Measurements from ENCODE around the gene MKLN1. TPM values are rescaled to one million over a fixed set of nuclear protein-coding genes. Genes with fewer than 3 reads are reported as not detected.
"Not testable (repeated sequence)": the region's sequence is repeated elsewhere in the genome, so short reads cannot be mapped to it uniquely, and the experiment has no call there.

Gene MKLN1
- total RNA-seq: 15.6 and 20.2 TPM in 2 replicates

DNA sequence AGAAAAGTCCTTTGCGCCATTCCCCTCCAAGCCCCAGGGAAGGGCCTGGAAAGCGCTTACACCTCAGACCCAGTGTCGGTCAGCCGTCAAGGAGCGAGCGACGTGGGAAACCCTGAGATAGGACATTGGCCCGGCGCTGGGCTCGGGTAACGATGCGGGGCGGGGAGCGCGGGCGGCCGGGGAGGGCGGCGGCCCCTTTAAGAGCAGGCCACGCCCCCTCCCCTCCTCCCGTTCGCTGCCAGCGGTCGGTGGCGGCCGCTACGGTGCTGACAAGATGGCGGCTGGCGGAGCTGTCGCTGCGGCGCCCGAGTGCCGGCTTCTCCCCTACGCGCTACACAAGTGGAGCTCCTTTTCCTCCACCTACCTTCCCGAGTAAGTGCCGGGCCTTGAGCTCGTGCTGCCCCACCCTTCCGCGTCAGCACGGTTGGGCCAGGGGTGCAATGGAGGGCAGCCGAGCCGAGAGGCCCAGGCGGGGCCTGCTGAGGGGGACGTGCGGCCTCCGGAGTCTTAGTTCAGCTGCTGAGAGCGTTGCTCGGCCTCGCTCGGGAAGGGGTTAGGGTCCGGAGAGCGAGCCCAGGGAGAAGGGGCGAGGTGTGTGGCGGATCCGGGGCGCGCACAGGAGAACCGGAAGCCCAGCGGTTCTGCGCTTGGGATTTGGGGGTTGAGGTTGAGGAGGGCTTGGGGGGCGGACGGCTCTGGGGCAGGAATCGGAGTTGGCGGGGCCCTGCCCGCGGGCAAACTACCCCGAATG, at the start of gene MKLN1:
Gene MKLN1 (plus strand): TSS at position 251 of the 751 bp plus-strand sequence. CDS start 24 bp downstream, at position 275.
- DNase-seq (ENCODE audit: extremely low read depth, low read depth, low spot score): peak; percentile 22

DNA sequence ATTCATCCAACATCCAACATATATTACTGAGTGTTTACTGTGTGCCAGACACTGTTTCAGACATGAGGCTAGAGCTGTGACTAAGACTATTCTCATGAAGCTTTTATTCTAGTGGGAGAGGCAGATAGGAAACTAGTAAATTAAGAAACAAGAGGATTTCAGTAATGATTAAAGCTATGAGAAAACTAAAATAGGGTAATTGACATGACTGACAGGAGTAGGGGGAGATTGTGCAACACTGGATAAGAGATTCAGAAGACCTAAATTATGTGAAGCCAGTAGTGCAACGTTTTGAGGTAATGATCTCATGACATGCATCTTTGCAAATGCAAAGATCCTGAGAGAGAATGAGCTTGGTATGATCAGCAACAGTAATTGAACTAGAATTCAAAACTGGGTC, 48.6 kb upstream of the MKLN1 start:
- no peak for DNase-seq (ENCODE audit: extremely low read depth, low read depth, low spot score)

DNA sequence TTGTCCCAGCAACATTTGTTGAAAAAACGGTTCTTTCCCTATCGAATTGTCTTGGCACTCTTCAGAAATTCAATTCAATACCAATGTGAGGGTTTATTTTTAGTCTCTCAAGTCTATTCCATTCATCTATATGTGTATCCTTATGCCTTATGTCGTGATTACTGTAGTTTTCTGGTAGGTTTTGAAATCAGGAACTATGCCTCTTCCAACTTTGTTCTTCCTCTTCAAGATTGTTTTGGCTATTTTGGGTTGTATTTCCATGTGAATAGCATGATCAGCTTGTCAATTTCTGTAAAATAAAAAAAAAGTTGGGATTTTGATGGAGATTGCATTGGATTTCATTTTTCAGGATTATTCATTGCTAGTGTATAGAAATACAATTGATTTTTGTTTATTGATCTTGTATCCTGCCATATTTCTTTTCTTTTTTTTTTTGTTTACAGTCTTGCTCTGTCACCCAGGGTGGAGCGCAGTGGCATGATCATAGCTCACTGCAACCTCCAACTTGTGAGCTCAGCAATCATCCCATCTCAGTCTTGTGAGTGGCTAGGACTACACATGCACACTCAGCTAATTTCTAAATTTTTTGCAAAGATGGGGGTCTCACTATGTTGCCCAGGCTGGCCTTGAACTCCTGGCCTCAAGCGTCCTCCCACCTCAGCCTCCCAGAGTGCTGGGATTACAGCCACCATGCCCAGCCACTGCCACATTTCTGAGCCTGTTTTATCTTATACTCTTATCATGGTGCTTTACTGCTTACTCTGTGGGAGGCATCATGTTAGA, 46.2 kb upstream of the MKLN1 start:
- no peak for DNase-seq (ENCODE audit: extremely low read depth, low read depth, low spot score)

DNA sequence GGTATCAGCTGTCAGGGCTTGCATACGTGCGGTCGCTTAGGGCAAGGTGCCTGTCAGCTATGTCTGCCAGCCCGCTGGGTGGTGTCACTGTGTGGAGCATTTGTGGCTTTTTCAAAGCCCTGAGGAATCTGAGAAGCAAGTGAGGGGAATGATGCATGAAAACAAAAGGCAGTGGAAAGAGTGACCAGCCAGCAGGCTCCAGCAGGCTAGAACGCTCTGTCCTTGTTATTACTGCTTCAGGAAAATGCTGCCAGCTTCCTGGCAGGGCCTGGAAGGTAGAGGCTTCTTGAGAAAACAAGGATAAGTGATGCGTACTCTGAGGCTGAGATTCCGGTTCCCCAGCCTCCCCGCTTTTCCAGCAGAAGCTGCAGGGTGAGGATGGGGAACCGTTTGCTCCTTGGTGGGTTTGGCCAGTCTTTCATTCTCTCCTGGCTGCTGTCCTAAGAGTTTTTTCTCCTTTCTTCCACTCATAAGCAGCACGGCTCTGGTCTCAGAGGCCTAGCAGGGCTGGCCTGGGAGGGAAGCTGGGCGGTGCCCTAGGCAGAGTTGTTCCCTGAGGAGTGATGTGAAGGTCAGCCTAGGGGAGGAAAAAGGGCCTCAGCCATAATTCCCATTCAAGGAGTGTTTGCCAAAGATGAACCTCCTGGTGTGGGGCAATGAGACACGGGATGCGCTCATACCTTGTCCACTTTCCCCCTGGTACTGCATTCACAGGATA, 42.8 kb upstream of the MKLN1 start:
- no peak for DNase-seq (ENCODE audit: extremely low read depth, low read depth, low spot score)

DNA sequence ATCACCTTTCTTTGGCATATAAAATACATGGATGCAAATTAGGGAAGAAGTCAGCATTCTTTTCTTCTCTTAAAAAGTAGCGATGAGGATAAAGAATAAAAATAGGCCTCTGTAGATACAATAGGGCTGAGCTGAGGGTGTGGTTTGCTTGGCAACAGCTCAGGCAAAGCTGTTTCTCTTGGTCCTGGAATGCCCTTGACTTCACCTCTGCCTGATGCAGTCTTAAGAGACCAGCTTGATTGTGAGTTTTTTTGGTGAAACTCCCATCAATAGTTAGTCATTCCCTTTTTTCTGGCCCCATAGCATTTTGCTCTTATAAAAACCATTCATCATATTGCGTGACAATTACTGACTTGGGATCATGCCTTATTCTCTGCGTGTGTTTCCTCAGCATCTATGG, 42.1 kb upstream of the MKLN1 start:
- no peak for DNase-seq (ENCODE audit: extremely low read depth, low read depth, low spot score)

DNA sequence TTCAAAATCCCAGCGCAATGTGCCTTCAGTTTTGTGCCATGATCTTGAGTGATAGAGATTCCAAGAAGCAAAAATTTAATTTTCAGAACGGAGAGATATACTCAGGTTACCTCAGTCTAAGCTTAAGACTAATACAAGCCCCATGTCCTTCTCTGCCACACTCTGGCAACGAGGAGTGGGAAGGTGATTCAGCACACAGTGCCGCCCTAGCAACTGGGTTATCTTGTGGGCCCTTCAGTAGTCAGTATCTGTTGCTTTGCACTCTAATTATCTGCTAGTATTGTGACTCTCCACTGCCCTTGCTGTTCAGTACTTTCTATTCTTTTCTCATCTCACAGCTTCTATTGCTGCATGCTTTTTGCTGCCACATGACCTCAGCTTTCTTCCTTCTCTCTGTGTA, 39.2 kb upstream of the MKLN1 start:
- no peak for DNase-seq (ENCODE audit: extremely low read depth, low read depth, low spot score)

DNA sequence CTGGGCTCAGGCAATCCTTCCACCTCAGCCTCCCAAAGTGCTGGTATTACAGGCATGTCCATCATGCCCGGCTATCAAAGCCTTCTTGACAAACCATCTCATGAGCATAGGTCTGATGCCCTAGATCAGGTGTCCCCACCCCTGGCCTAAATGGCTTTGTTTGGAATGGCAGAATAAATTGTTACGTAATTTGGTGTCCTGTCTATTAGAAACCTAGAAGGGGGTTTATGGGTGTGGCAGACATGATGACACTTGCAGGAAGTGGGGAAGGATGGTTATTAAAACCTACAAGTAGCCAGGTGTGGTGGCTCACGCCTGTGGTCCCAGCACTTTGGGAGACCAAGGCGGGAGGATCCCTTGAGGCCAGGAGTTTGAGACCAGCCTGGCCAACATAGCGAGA, 38.6 kb upstream of the MKLN1 start:
- DNase-seq (ENCODE audit: extremely low read depth, low read depth, low spot score): no peak

DNA sequence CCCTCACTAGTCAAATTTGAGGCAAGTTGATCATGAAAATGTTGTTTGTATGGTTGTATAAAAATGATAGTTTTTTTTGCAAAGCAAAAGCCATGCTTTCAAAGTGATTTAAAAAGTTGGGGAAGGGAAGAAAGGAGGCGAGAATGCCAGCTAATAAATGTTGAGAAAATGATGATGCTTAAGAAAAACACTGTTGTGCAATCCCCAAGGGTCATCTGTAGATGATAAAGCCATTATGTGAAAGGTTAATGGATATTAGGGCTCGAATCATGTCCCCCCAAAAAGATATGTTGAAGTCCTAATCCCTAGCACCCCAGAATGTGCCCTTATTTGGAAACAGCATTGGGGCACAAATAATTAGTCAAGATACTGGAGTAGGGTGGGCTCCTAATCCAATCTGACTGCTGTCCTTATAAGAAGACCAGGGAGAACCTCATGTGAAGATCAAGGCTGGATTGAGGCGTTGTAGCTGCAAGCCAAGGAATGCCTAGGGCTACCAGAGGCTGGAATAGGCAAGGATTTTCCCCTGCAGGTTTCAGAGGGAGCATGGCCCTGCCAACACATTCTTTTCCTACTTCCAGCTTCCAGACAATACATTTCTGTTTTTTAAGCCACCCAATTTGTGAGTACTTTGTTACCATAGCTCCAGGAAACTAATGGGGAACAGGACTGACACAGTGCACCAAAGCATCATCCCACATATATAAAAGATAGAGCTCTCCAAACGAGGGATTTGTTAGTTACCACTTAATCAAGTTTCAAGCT, 35.4 kb upstream of the MKLN1 start:
- DNase-seq (ENCODE audit: extremely low read depth, low read depth, low spot score): no peak

DNA sequence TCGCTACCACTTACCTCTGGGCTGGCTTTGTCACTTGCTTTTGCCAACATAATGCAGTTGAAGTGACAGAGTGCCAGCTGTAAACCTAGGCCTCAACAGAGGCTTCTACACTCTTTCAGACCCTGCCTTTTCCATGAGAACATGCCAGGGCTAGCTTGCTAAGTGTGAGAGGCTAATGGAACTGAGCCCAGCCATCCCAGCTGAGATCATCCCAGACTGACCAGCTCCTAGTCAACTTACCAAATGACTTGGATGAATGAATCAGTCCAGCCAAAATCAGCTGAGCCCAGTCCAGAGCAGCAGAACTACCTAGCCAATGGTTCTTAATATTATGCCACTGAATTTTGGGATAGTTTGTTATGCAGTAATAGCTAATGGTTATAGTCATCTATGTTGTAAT, 34.7 kb upstream of the MKLN1 start:
- no peak for DNase-seq (ENCODE audit: extremely low read depth, low read depth, low spot score)

DNA sequence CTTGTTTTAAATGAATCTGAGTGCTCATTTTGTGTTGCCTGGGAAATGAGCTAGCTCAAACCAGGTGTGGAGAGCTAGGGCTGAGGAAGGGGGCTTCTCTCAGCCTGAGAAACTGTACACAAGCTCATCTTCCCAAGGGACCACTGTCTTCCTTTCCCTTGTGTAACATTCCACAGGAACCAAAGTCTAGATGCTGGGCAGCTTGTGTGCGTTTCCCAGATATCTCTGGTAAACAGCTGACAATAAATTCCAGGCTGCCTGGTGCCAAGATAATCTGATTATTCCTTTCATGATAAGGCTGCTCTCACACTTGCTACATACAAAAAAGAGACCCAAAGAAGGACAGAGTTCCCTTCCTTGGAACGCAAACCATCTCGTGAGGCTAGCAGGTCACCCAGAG, 33.1 kb upstream of the MKLN1 start:
- DNase-seq (ENCODE audit: extremely low read depth, low read depth, low spot score): no peak

DNA sequence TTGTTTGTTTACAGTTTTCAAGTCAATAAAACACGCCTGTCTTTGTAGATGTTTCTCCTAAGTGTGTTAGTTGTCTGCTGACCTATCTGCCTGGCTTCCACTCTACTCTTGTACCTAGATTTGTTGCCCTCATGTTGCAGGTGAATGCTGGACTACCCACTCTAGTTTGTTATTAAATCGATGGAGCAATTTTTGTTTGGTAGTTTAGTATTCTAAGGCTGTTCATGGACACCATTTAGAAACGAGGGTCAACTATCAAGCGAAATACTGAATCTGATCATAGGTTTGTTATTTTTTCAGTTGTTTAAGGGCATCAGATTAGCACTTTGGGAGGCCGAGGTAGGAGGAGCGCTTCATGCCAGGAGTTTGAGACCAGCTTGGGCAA, 29.1 kb upstream of the MKLN1 start:
- DNase-seq (ENCODE audit: extremely low read depth, low read depth, low spot score): no peak

DNA sequence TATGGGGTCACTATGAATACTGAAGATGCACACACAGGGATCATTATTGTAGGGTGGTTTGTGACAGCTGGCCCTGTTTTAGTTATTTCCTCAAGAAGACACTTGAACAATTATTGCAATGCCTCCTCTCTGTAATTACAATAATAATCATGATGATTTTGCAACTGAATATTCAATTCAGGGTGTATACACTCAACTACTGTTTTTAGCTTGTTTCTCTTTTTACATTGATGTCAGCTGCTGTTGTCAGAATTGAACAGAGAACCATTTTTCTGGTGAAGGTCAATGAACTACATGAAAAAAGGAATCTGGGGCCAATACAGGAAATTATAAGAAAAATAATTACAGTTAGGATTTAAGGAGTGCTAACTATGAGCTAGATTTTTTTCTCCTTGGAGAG, 28.6 kb upstream of the MKLN1 start:
- DNase-seq (ENCODE audit: extremely low read depth, low read depth, low spot score): no peak

DNA sequence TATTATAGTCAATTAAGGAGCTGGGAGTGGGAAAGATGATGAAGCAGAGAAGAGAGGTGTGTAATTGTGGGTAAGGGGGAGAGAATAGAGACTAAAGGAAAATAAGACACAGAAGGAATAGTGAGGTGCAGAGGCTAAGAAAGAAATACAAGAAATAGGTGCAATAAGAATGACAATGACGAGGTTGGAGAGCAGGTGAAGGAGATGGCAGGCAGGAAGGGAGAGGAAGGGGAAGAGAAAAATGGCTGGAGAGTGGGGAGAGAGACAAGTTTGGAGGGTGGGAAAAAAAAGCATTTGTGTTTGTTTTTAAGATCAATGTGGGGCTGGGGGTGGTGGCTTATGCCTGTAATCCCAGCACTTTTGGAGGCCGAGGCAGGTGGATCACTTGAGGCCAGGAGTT, 27.6 kb upstream of the MKLN1 start:
- no peak for DNase-seq (ENCODE audit: extremely low read depth, low read depth, low spot score)

DNA sequence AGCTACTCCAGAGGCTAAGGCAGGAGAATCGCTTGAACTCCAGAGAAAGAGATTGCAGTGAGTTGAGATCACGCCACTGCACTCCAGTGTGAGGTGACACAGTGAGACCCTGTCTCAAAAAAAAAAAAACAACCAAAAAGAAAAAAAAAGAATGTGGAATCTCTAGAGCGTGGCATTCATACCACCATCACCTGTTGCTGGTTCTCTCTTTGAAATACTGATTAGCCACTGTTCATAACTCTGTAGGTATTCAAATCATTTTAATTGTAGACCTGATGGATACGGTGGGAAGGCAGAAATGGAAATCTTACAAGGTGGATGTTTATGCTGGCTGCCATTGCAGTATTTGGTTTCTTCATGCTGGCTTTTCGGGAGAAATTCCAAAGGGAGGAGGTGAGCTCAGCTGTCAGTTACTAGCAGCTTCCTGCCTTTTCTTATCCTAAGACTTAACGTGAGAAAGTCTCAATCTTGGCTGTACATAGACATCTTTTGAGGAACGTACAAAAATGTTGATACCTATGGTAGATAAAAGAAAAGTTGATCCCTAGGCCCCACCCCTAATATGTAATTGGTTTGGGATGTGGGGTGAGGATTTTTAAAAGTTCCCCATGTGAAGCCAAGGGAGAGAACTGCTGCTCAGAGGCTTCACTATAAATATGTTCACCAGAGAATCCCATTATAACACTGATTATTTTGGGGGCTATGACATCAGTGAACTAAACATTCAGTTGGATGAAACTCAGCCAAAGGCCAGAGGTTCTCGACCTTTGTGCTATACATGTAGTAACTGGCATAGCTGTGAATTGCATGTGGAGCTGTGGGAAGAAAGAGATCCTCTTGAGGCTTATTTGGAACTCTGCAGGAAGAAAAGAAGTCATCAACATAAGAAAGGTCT, 26.9 kb upstream of the MKLN1 start:
- no peak for DNase-seq (ENCODE audit: extremely low read depth, low read depth, low spot score)

DNA sequence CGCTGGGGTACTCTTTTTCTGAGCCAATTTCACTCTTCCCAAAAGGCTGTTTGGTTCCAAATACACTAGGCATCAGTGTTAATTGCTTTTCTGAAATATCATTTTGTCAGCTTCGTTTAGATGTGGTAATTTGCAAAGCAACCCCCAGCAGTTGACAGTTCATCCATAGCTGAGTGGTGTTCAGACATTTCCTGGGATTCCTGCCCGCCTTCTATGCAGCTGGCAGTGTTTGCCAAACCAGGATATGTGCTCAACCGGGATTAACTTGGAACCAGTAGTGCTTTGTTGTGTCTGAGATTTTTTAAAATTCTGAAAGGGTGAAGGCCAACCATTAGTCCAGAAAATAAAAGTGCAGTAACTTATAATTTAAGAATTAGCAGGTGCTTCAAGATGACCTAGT, 25.2 kb upstream of the MKLN1 start:
- no peak for DNase-seq (ENCODE audit: extremely low read depth, low read depth, low spot score)

DNA sequence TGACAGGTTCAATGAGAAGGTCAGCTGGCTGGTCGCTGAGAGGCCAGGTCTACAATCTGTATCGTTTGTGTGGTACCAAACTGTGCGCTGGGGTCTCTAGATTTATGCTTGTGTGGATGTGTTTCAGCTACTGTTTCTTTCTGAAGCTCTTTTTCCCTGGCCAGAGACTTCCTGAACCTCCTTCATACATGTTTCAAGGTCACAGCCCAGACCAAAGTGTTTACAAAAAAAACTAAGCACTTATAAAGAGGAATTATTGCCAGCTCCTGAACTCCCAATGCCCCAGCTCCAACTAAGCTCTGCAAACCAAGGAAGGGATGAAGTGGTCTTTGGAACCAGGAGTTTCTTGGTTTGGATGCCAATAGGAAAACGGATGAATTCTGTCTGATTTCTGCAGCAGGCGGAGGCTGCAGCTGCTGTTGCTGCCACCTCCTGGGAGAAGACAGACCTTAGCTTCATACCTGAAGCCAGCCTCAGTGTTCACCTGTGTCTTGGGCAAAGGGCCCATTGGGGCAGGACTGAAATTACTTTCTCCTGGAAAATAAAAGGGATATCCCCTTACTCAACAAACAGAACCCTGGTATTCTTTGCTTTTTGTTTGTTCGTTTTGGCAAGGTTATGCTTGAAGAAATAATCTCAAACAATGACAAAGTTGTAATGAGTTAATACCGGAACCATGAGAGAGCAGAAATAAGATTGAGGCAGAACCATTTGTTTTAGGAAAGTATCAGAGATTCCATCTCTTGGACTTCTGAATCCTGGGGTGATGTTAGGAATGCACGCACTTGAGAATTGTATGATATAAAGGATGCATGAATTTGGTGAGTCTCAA, 24.6 kb upstream of the MKLN1 start:
- no peak for DNase-seq (ENCODE audit: extremely low read depth, low read depth, low spot score)

DNA sequence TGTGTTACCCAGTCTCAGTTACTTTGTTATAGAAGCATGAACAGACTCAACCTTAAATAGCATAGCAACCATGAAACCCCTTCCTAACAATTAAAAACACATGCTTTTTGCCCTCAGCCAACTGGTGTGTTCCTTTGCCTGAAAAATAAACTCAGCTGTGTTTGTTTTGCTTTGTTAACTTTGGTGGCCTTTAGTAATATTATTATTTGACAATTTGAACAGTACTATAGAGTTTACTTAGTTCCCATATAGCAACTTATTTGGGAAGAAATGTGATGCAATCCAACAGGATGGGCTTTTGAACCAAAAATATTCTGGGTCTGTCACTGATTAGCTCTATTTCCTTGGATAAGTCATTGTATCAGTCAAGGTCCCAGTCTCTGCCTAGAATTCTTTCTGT, 22.5 kb upstream of the MKLN1 start:
- no peak for DNase-seq (ENCODE audit: extremely low read depth, low read depth, low spot score)

DNA sequence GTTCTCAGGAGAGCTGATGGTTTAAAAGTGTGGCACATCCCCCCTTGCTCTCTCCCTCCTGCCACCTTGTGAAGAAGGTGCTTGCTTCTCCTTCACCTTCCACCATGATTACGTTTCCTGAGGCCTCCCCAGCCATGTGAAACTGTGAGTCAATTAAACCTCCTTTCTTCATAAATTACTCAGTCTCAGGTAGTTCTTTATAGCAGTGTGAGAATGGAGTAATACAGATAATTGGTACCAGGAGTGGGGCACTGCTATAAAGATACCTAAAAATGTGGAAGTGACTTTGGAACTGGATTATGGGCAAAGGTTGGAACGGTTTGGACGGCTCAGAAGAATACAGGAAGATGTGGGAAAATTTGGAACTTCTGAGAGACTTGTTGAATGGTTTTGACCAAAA, 21.6 kb upstream of the MKLN1 start:
- DNase-seq (ENCODE audit: extremely low read depth, low read depth, low spot score): not testable (repeated sequence)

DNA sequence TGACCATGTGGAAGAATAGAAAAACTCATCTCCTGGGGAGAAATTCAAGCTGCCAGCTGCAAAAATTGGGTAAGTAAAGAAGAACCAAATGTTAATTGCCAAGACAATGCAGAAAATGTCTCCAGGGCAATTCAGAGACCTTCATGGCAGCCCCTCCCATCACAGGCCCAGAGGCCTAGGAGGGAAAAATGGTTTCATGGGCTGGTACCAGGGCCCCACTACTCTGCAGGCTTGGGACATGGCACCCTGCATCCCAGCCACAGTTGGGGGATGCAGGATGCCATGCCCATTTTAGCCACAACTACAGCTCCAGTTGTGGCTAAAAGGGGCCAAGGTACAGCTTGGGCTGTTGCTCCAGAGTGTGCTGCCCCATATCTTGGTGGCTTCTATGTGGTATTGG, 20.9 kb upstream of the MKLN1 start:
- DNase-seq (ENCODE audit: extremely low read depth, low read depth, low spot score): no peak
